Muscle of leg (tissue), 11 donors: ENCODE data around the gene ANAPC2. TPM values are rescaled to one million over a fixed set of nuclear protein-coding genes. Genes with fewer than 3 reads are reported as not detected.

Experiments used
- DNase-seq: peaks from one replicate; pipeline ENCODE4 v3.0.0; 2013
- H3K27ac ChIP-seq: one replicate; pipeline ENCODE4 v1.5.1; 2013; ENCODE audit warnings: mild to moderate bottlenecking, low read length, control low read depth
- H3K27me3 ChIP-seq: one replicate; pipeline ENCODE4 v1.6.1; 2013; ENCODE audit warnings: low read length; ENCODE audit not compliant: control insufficient read depth, insufficient read depth
- H3K36me3 ChIP-seq: one replicate; pipeline ENCODE4 v1.6.1; 2013; ENCODE audit warnings: low read length; ENCODE audit not compliant: control insufficient read depth, insufficient read depth
- H3K4me1 ChIP-seq: one replicate; pipeline ENCODE4 v1.6.1; 2013; ENCODE audit warnings: low read length; ENCODE audit not compliant: control insufficient read depth, insufficient read depth
- H3K4me3 ChIP-seq: one replicate; pipeline ENCODE4 v1.5.1; 2013; ENCODE audit warnings: low read length, control low read depth
- H3K9me3 ChIP-seq: replicated peaks from 2 replicates; pipeline ENCODE4 v1.6.1; 2013; ENCODE audit warnings: low read depth, low read length; ENCODE audit not compliant: control insufficient read depth
- WGBS: methylation state at CpG from one replicate; pipeline ENCODE4 v1.1.5; 2013; ENCODE audit warnings: missing lambda C conversion rate; ENCODE audit not compliant: insufficient coverage; 5-methylcytosine and 5-hydroxymethylcytosine counted together
- polyA plus RNA-seq, 8 donors: library from polyadenylated mRNA; unstranded; fragments of 120-200 nt; gene quantifications; one replicate each; pipeline versions ENCODE4 v1.2.1 to v1.2.3, GENCODE V29; 2013; ENCODE audit warnings: inconsistent platforms in 1 of 8, low replicate concordance in 1 of 8; ENCODE audit not compliant: insufficient read length in 8 of 8, insufficient read depth in 1 of 8
- total RNA-seq: library from RNA; stranded (reverse); fragments of 120-200 nt; gene quantifications from one replicate; pipeline ENCODE4 v1.2.4, GENCODE V29; 2013

Gene ANAPC2
- total and polyA plus RNA-seq, 9 donors, result 20.4 to 41.6 (median 31.1) TPM

GRCh38 chr9:137150617-137151457 lies 37.5 kb downstream of the ANAPC2 start:
- Histone ChIP-seq H3K4me3 (no peak overlapping the region), H3K36me3 (no peaks in the 10 kb centered on the region), H3K27me3 (peaks cover 26% of the 10 kb centered on the region), H3K27ac (no peak overlapping the region), H3K9me3 (no peaks in the 10 kb centered on the region), H3K4me1 (no peaks in the 10 kb centered on the region)
- DNase-seq, result no peak
- 45% methylated on average over 13 of the region's 34 CpGs for WGBS

- DNase-seq, result no peak
- Histone ChIP-seq H3K36me3 (no peaks in the 10 kb centered on the region), H3K27me3 (peaks cover 19% of the 10 kb centered on the region), H3K4me1 (no peaks in the 10 kb centered on the region), H3K4me3 (no peak overlapping the region), H3K27ac (no peak overlapping the region), H3K9me3 (no peaks in the 10 kb centered on the region)
- WGBS, result 51% methylated on average over 10 of the region's 20 CpGs
Measured at GRCh38 chr9:137149942-137150616, 38.3 kb downstream of the ANAPC2 start.

- Histone ChIP-seq H3K9me3 (no peaks in the 10 kb centered on the region), H3K4me3 (no peak overlapping the region), H3K36me3 (no peaks in the 10 kb centered on the region), H3K27ac (no peak overlapping the region), H3K4me1 (no peaks in the 10 kb centered on the region), H3K27me3 (peaks cover 17% of the 10 kb centered on the region)
- 76% methylated on average over 4 of the region's 5 CpGs for WGBS
- no peak for DNase-seq
Measured at GRCh38 chr9:137149363-137149762, 39.0 kb downstream of the ANAPC2 start.

DNA sequence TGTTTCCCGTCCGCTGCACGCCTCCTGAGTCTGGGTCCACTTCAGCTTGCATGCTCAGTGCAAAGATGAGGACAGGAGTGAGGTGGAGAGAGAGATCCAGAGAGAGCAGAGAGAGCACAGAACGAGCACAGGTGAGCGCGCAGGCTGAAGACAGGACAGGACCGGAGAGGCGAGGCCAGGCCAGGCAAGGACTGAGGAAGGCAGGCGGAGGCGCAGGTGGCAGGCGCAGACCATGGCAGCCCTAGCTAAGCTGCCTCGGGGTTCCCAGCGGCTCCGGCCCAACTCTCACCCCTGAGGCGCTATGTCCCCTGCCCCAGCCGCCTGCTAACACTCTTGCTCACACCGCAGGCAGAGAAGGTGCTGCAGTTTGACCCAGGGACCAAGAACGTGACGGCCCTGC lies 39.7 kb downstream of the ANAPC2 start:
- Histone ChIP-seq H3K27me3 (peaks cover 20% of the 10 kb centered on the region), H3K9me3 (no peaks in the 10 kb centered on the region), H3K27ac (no peak overlapping the region), H3K4me1 (no peaks in the 10 kb centered on the region), H3K36me3 (no peaks in the 10 kb centered on the region), H3K4me3 (no peak overlapping the region)
- DNase-seq, result no peak
- WGBS, result 81% methylated on average over 17 of the region's 19 CpGs

GRCh38 chr9:137148242-137148641 lies 40.1 kb downstream of the ANAPC2 start:
- Histone ChIP-seq H3K4me1 (no peaks in the 10 kb centered on the region), H3K27me3 (peaks cover 24% of the 10 kb centered on the region), H3K27ac (no peak overlapping the region), H3K9me3 (no peaks in the 10 kb centered on the region), H3K4me3 (no peak overlapping the region), H3K36me3 (no peaks in the 10 kb centered on the region)
- DNase-seq, result no peak
- WGBS, result 66% methylated on average over 27 of the region's 27 CpGs

- H3K4me1 ChIP-seq, result no peaks in the 10 kb centered on the region
- H3K9me3 ChIP-seq, result no peaks in the 10 kb centered on the region
- H3K27ac ChIP-seq, result no peak overlapping the region
- WGBS, result 41% methylated on average over 14 of the region's 24 CpGs
- no peak for DNase-seq
- H3K27me3 ChIP-seq, result peaks cover 28% of the 10 kb centered on the region
- H3K36me3 ChIP-seq, result no peaks in the 10 kb centered on the region
- H3K4me3 ChIP-seq, result no peak overlapping the region
Measured at GRCh38 chr9:137147793-137148160, 40.6 kb downstream of the ANAPC2 start.

DNA sequence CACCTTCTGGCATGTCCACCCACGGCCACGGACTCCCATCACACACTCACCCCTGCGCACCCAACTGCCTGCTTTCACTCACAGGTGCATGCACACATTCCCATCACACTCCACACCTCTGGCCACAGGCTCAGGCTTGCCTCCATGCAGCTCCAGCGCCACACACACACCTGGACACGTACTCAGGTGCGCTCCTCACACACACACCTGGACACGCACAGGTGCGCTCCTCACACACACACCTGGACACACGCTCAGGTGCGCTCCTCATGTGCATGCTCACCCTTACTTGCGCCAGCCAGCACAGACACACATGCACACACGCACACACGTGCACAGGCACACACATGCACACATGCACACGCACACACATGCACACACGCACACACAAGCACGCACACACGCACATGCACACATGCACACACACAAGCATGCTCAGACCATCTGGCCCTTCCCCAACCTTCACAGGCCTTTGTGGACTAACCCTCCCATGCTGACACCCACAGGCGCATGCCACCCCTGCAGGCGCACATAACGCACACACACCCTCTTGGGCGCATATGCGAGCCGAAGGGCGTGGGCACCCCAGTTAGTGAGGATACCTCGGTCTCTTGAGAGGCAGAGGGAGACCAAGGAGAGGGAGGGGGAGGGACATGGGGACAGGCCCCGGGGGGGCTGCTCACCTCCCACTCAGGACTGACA lies 41.1 kb downstream of the ANAPC2 start:
- H3K9me3 ChIP-seq, result no peaks in the 10 kb centered on the region
- no peak overlapping the region for H3K4me3 ChIP-seq
- WGBS, result 84% methylated on average over 24 of the region's 26 CpGs
- no peaks in the 10 kb centered on the region for H3K36me3 ChIP-seq
- no peaks in the 10 kb centered on the region for H3K4me1 ChIP-seq
- no peak overlapping the region for H3K27ac ChIP-seq
- peaks cover 32% of the 10 kb centered on the region for H3K27me3 ChIP-seq
- no peak for DNase-seq

DNA sequence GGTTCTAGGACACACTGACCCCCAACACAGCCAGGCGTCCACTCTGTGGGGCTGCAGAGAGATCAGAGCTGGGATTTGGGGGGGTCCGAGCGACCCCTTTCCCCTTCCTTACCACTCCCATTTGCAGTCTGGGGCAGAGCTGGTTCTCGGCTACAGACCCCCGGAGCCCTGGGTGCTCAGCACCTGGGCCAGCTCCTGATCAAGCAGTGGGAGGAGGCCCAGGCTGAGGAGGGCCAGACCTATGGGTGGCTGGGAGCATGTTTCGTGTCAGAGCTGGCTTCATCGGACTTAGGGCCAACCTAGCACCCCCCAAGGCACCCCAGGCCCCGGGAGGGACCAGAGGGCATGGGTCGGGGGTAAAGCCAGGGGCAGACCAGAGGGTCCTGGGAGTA lies 41.8 kb downstream of the ANAPC2 start:
- Histone ChIP-seq H3K36me3 (no peaks in the 10 kb centered on the region), H3K27ac (no peak overlapping the region), H3K27me3 (peaks cover 37% of the 10 kb centered on the region), H3K9me3 (no peaks in the 10 kb centered on the region), H3K4me3 (no peak overlapping the region), H3K4me1 (no peaks in the 10 kb centered on the region)
- WGBS, result 20% methylated on average over 1 of the region's 9 CpGs
- DNase-seq, result no peak

GRCh38 chr9:137145731-137146526 lies 42.4 kb downstream of the ANAPC2 start:
- H3K27me3 ChIP-seq, result peaks cover 43% of the 10 kb centered on the region
- DNase-seq, result no peak
- no peak overlapping the region for H3K4me3 ChIP-seq
- WGBS, result 43% methylated on average over 47 of the region's 49 CpGs
- H3K9me3 ChIP-seq, result no peaks in the 10 kb centered on the region
- no peaks in the 10 kb centered on the region for H3K36me3 ChIP-seq
- no peaks in the 10 kb centered on the region for H3K4me1 ChIP-seq
- H3K27ac ChIP-seq, result no peak overlapping the region
